Nephron progenitor cell (in vitro differentiated cells): Measurements from ENCODE around the gene KNDC1.

Experiments used
- DNase-seq: peaks from one replicate; pipeline ENCODE4 v3.0.0; 2021
- H3K27ac Mint-ChIP-seq: 2 replicates; pipeline ENCODE4 v1.8.0; 2021; ENCODE audit warnings: mild to moderate bottlenecking, moderate library complexity, mixed read lengths
- H3K27me3 Mint-ChIP-seq: 2 replicates; pipeline ENCODE4 v1.8.0; 2021; ENCODE audit warnings: mild to moderate bottlenecking, low read depth, mixed read lengths; ENCODE audit not compliant: poor library complexity
- H3K36me3 Mint-ChIP-seq: 2 replicates; pipeline ENCODE4 v1.8.0; 2021; ENCODE audit warnings: low read depth, mixed read lengths
- H3K4me1 Mint-ChIP-seq: 2 replicates; pipeline ENCODE4 v1.8.0; 2021; ENCODE audit warnings: mixed read lengths
- H3K4me3 Mint-ChIP-seq: 2 replicates; pipeline ENCODE4 v1.8.0; 2021; ENCODE audit warnings: mild to moderate bottlenecking, moderate library complexity, mixed read lengths
- H3K9me3 Mint-ChIP-seq: 2 replicates; pipeline ENCODE4 v1.8.0; 2021; ENCODE audit warnings: mild to moderate bottlenecking, moderate library complexity, mixed read lengths
- TF ChIP-seq, protein P1 (sequence below): fragments of 200-600 bp; sonication (generic); IDR thresholded peaks from 2 replicates; pipeline ENCODE4 v1.5.0; 2021; ENCODE audit warnings: antibody characterized with exemption

KNDC1 gene

DNA sequence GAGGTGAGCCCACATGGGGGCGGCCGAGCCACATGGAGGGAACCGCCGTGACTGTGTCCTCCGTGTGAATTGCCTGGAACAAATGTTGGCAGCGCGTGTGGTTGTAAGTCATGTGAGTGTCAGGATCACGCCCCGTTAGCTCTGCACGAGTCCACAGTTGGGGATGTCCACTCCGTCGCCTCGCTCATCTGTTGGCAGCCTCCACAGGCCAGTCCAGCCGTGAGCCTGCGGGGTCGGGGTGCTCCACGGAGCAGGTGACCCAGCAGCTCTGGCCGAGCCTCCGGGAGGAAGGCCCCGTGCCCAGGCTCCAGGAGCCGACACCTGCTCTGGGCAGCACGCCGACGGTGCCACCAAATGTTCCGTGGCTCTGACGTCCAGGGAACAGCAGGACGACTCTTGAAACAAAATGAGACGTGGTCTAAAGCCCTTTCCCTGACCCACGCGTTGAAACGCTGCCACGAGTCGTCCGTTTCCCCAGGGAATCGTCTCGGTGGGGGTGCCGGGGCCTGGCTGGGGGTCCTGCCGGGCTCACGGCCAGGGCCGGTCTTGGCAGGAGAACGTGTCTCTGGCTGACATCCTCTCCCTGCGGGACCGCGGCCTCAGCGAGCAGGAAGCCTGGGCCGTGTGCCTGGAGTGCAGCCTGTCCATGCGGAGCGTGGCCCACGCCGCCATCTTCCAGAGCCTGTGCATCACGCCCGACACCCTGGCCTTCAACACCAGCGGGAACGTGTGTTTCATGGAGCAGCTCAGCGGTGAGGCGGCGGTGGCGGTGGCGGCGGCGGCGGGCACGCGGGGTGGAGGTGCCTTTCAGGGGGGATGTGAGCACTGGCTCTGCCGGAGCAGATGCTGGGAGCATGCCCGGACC is 7.0 kb downstream of the KNDC1 start:
- DNase-seq: no peak
- Mint-ChIP-seq H3K36me3 (peaks cover 13% of the 10 kb centered on the region), H3K27me3 (peaks cover 21% of the 10 kb centered on the region), H3K4me3 (no peak overlapping the region), H3K4me1 (peaks cover 17% of the 10 kb centered on the region), H3K9me3 (no peaks in the 10 kb centered on the region), H3K27ac (no peak overlapping the region)
- TF ChIP-seq, protein P1, sequence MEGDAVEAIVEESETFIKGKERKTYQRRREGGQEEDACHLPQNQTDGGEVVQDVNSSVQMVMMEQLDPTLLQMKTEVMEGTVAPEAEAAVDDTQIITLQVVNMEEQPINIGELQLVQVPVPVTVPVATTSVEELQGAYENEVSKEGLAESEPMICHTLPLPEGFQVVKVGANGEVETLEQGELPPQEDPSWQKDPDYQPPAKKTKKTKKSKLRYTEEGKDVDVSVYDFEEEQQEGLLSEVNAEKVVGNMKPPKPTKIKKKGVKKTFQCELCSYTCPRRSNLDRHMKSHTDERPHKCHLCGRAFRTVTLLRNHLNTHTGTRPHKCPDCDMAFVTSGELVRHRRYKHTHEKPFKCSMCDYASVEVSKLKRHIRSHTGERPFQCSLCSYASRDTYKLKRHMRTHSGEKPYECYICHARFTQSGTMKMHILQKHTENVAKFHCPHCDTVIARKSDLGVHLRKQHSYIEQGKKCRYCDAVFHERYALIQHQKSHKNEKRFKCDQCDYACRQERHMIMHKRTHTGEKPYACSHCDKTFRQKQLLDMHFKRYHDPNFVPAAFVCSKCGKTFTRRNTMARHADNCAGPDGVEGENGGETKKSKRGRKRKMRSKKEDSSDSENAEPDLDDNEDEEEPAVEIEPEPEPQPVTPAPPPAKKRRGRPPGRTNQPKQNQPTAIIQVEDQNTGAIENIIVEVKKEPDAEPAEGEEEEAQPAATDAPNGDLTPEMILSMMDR: no peak

DNA sequence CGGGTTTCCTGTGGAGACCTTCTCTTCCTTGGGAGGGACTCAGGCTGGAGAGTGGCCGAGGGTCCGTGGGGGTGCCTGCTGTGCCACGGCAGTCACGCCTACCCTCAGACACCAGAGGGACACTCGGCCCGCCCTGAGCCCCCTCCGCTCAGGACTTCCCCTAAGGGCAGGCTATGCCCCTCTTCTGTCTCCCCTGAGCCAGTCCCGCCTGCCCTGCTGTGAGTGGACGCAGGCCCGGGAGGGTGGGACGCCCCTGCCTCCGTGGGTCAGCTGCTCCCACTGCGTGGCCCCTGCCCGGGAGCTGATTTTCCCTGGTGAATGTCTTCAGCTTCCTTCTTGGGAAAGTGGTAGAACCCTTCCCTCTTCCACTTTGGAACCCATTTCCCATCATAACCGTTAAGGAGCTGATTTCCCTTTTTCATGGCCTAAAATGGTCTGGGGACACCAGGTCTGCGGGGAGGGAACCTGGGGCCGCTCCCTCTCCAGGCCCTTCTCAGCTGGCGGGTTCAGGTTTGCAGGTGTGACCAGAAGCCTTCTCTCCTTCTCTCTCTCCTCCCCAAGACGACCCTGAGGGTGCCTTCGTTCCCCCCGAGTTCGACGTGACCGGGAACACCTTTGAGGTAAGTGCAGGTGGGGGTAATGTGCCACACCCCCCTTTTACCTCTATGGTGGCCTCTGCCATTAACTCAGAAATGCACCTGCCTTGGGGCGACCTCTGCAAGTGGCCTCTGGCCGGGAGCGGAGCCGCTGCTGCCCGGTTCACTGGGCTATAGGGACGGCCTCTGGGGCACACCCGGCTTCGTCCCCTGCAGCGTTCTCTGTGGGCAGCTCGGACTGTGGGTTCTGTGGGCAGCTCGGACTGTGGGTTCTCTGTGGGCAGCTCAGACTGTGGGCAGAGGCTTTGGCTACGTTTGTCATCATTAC is 7.9 kb downstream of the KNDC1 start:
- Mint-ChIP-seq H3K4me3 (no peak overlapping the region), H3K27ac (no peak overlapping the region), H3K4me1 (peaks cover 10% of the 10 kb centered on the region), H3K27me3 (peaks cover 15% of the 10 kb centered on the region), H3K9me3 (no peaks in the 10 kb centered on the region), H3K36me3 (peaks cover 18% of the 10 kb centered on the region)
- DNase-seq: no peak
- TF ChIP-seq, protein P1: no peak

DNA sequence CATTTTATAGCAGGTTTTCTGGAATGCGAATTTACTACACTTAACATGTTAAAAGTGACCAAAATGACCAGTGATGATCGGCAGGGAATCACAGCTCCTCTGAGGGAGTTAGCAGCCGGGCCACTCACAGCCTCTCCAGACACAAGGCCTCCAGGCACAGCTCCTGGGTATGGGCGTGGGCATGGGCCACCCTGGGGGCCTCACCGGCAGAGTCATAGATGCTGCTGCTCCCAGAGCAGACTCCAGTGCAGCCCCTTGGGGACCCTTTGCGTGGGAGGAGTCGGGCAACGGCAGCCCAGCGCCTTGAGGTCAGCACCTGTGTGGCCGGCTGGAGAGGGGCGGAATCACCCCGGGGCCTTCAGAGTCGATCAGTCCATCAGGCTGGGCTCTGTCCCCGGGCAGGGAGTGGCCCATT is 8.6 kb downstream of the KNDC1 start:
- H3K27ac Mint-ChIP-seq: no peak overlapping the region
- H3K27me3 Mint-ChIP-seq: peaks cover 12% of the 10 kb centered on the region
- H3K4me3 Mint-ChIP-seq: no peak overlapping the region
- peaks cover 4% of the 10 kb centered on the region for H3K4me1 Mint-ChIP-seq
- TF ChIP-seq, protein P1: no peak
- H3K36me3 Mint-ChIP-seq: peaks cover 25% of the 10 kb centered on the region
- peaks cover under 1% of the 10 kb centered on the region for H3K9me3 Mint-ChIP-seq
- no peak for DNase-seq

DNA sequence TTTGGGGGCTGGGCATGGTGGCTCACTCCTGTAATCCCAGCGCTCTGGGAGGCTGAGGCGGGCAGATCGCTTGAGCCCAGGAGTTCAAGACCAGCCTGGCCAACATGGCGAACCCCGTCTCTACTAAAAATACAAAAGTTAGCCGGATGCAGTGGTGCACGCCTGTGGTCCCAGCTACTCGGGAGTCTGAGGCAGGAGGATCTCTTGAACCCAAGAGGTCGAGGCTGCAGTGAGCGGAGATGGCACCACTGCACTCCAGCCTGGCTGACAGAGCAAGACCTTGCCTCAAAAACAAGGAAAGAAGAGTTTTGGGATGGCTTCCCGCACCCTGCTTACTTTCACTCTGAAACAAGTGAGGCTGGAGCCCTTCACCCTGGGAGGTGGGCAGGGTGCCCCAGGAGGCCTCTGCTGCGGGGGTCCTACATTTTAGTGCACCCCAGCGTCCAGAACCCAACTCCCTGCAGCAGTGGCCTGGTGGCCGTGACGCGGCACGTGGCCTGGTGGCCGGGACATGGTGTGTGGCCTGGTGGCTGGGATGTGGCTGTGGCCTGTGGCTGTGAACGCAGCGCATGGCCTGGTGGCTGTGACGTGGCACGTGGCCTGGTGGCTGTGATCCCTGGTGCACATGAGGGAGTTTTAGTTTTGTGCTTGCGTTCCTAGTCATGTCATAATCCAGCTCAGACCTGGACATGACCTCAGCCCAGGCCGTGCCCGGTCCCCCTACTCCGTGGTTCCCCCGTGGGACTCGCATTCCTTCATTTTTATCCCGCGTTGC is 9.3 kb downstream of the KNDC1 start:
- no peak overlapping the region for H3K27ac Mint-ChIP-seq
- TF ChIP-seq, protein P1: no peak
- peaks cover 30% of the 10 kb centered on the region for H3K36me3 Mint-ChIP-seq
- H3K4me1 Mint-ChIP-seq: peaks cover 4% of the 10 kb centered on the region
- H3K9me3 Mint-ChIP-seq: peaks cover 7% of the 10 kb centered on the region
- no peak overlapping the region for H3K4me3 Mint-ChIP-seq
- no peak for DNase-seq
- peaks cover 12% of the 10 kb centered on the region for H3K27me3 Mint-ChIP-seq

DNA sequence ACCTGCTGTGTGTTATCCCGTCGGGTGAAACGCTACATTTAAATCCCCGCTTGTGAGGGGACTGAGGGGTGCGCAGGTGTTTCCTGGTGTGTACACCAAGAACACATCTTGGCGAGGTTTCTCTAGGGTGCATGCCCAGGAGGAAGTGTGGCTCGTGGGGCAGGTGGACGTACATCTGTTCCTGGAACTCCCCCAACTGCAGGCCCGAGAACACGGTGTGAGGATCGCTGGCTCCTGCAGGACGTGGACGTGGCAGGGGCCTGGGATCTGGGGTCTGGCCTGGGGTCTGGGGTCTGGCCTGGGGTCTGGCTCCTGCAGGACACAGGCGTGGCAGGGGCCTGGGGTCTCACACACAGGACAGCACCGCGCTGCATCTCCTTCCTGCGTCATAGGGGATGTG is 10.1 kb downstream of the KNDC1 start:
- Mint-ChIP-seq H3K27ac (no peak overlapping the region), H3K9me3 (peaks cover 11% of the 10 kb centered on the region), H3K4me1 (peaks cover 4% of the 10 kb centered on the region), H3K27me3 (peaks cover 12% of the 10 kb centered on the region), H3K4me3 (no peak overlapping the region), H3K36me3 (peaks cover 30% of the 10 kb centered on the region)
- TF ChIP-seq, protein P1: no peak
- DNase-seq: no peak
